Mucosa of descending colon (tissue), 3 donors: ENCODE data around the gene ILK. TPM values are rescaled to one million over a fixed set of nuclear protein-coding genes. Genes with fewer than 3 reads are reported as not detected.

ENCODE experiments used
- ATAC-seq: fragments of 200-7000 bp; cut with Tn5 transposase; one replicate; pipeline ENCODE4 v1.9.1; 2020; ENCODE audit warnings: mild to moderate bottlenecking, moderate library complexity
- DNase-seq, 3 donors: peaks; one replicate each; pipeline ENCODE4 v3.0.0-alpha.2; 2020
- H3K36me3 ChIP-seq: fragments of 200-600 bp; one replicate; pipeline ENCODE4 v1.8.0; 2021; ENCODE audit warnings: low read depth, mild to moderate bottlenecking
- H3K4me1 ChIP-seq: fragments of 200-600 bp; one replicate; pipeline ENCODE4 v1.8.0; 2021; ENCODE audit warnings: low read depth, mild to moderate bottlenecking
- H3K4me3 ChIP-seq: fragments of 200-600 bp; one replicate; pipeline ENCODE4 v1.8.0; 2021; ENCODE audit warnings: mild to moderate bottlenecking
- H3K9me3 ChIP-seq: fragments of 200-600 bp; one replicate; pipeline ENCODE4 v1.8.0; 2021; ENCODE audit warnings: mild to moderate bottlenecking
- intact Hi-C, 2 donors: fragments of 100-400 bp; cut with DNase I in 1 of 2; cut with micrococcal nuclease in 1 of 2; formaldehyde crosslinking; loops; one replicate each; pipeline versions ENCODE4 v1.11.0 to v1.11.1; 2022; cut with DNase I, micrococcal nuclease
- total RNA-seq, 3 donors: library from RNA; stranded (reverse); fragmentation: NEBNext Ultra II Directional in 2 of 3; extraction: Animal tissue kit (Norgen Biotek cat#: 25700) in 2 of 3; gene quantifications; one replicate each; pipeline versions ENCODE4 v1.2.1 to v1.2.4, GENCODE V29; 2021 to 2023
- TF ChIP-seq, protein P1 (sequence below): fragments of 200-600 bp; IDR thresholded peaks from one replicate; pipeline ENCODE4 v1.8.0; 2022; ENCODE audit warnings: antibody characterized with exemption, mild to moderate bottlenecking
- donor health status: DM: no; HTN: no; CAD: no; lungs with moderate emphysema.
- donor health status: DM: no; HTN: no; CAD: no.
- donor health status: DM: no; HTN: yes; CAD: no.

The ILK gene
- total RNA-seq, 3 donors from 2014 or later: 113 to 323 (median 115) TPM

GRCh38 chr11:6629892-6630631 is 26.5 kb downstream of the ILK start:
- H3K4me1 ChIP-seq: peaks cover 3% of the 10 kb centered on the region
- DNase-seq (peak in 2 of 3 donors; percentile 60 to 65), ATAC-seq (peak; percentile 64)
- TF ChIP-seq, protein P1, sequence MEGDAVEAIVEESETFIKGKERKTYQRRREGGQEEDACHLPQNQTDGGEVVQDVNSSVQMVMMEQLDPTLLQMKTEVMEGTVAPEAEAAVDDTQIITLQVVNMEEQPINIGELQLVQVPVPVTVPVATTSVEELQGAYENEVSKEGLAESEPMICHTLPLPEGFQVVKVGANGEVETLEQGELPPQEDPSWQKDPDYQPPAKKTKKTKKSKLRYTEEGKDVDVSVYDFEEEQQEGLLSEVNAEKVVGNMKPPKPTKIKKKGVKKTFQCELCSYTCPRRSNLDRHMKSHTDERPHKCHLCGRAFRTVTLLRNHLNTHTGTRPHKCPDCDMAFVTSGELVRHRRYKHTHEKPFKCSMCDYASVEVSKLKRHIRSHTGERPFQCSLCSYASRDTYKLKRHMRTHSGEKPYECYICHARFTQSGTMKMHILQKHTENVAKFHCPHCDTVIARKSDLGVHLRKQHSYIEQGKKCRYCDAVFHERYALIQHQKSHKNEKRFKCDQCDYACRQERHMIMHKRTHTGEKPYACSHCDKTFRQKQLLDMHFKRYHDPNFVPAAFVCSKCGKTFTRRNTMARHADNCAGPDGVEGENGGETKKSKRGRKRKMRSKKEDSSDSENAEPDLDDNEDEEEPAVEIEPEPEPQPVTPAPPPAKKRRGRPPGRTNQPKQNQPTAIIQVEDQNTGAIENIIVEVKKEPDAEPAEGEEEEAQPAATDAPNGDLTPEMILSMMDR: no peak
- intact Hi-C loops: no loop called here
- no peaks in the 10 kb centered on the region for H3K36me3 ChIP-seq
- no peaks in the 10 kb centered on the region for H3K9me3 ChIP-seq
- no peak overlapping the region for H3K4me3 ChIP-seq

- intact Hi-C loops: no loop called here
- Histone ChIP-seq H3K36me3 (no peaks in the 10 kb centered on the region), H3K4me1 (peaks cover 9% of the 10 kb centered on the region), H3K4me3 (no peak overlapping the region), H3K9me3 (no peaks in the 10 kb centered on the region)
- no peak for ATAC-seq
- TF ChIP-seq, protein P1: no peak
- DNase-seq: peak in 1 of 3 donors; percentile 44
Observed at GRCh38 chr11:6630632-6631291, 27.2 kb downstream of the ILK start.

- Histone ChIP-seq H3K4me1 (peaks cover 13% of the 10 kb centered on the region), H3K4me3 (no peak overlapping the region), H3K36me3 (no peaks in the 10 kb centered on the region), H3K9me3 (no peaks in the 10 kb centered on the region)
- DNase-seq: no peak
- TF ChIP-seq, protein P1: no peak
- no peak for ATAC-seq
- intact Hi-C loops: no loop called here
Observed at GRCh38 chr11:6631361-6631890, 27.9 kb downstream of the ILK start.

GRCh38 chr11:6632116-6633073 is 28.8 kb downstream of the ILK start:
- Histone ChIP-seq H3K4me3 (no peak overlapping the region), H3K9me3 (no peaks in the 10 kb centered on the region), H3K4me1 (peaks cover 13% of the 10 kb centered on the region), H3K36me3 (no peaks in the 10 kb centered on the region)
- ATAC-seq (no peak), DNase-seq (peak in 1 of 3 donors; percentile 50)
- intact Hi-C loops: no loop called here
- TF ChIP-seq, protein P1: no peak
